ENCODE data around the gene FAM222A.

Gene FAM222A

DNA sequence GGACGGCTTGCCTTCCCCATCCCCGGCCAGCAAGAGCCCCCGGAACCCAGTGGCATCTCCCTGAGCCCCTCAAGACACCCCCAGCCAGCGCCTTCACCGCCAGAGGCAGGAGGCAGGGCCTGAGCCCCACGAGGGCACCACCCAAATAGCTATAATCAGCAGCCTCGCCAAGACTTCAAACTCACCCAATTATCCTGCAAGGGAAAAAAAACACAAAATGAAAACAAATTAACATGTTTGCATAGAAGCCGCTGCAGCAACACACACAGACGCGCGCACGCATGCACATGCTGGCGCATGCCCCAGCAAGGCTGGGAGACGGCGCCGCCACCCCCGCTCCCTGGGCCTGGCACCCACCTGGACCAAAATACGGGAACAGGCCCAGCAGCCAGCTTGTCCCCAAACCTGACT, 15.8 kb downstream of the FAM222A start:
- H3K36me3 ChIP-seq (ENCODE audit: control insufficient read depth, insufficient read depth, low read length, severe bottlenecking): no peaks in the 10 kb centered on the region
- H3K9ac ChIP-seq (ENCODE audit: low read length): no peak overlapping the region
- no peaks in the 10 kb centered on the region for H3K4me1 ChIP-seq (ENCODE audit: control insufficient read depth, insufficient read depth, low read length)
- no peaks in the 10 kb centered on the region for H3K9me3 ChIP-seq (ENCODE audit: control insufficient read depth, low read length)
- H3K27me3 ChIP-seq (replicated peaks; ENCODE audit: control insufficient read depth, insufficient read depth, low read length): peaks cover 58% of the 10 kb centered on the region
- no peak overlapping the region for H3K4me3 ChIP-seq (ENCODE audit: low read length)
- DNase-seq (ENCODE audit: low read depth): no peak

DNA sequence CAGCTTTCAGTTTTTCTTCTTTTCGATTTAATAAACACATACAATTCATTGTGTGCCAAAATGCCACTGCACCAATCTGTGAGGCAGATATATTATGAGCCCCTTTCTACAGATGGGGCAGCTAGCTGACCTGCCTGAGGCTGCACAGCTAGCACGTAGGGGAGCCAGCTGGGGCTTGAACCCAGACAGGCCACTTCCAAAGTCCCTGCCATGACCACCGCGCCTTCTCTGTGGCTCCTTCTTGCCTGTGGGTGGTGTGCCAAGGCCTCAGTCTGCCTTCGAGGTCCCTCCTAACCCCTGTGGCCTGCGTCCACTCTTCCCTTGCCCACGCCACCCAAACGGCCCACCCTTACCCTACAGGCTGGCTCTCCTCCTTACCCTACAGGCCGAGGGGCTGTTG, 16.2 kb downstream of the FAM222A start:
- no peak overlapping the region for H3K4me3 ChIP-seq (ENCODE audit: low read length)
- DNase-seq (ENCODE audit: low read depth): no peak
- no peaks in the 10 kb centered on the region for H3K4me1 ChIP-seq (ENCODE audit: control insufficient read depth, insufficient read depth, low read length)
- H3K36me3 ChIP-seq (ENCODE audit: control insufficient read depth, insufficient read depth, low read length, severe bottlenecking): no peaks in the 10 kb centered on the region
- H3K9ac ChIP-seq (ENCODE audit: low read length): no peak overlapping the region
- H3K9me3 ChIP-seq (ENCODE audit: control insufficient read depth, low read length): no peaks in the 10 kb centered on the region
- peaks cover 58% of the 10 kb centered on the region for H3K27me3 ChIP-seq (replicated peaks; ENCODE audit: control insufficient read depth, insufficient read depth, low read length)

DNA sequence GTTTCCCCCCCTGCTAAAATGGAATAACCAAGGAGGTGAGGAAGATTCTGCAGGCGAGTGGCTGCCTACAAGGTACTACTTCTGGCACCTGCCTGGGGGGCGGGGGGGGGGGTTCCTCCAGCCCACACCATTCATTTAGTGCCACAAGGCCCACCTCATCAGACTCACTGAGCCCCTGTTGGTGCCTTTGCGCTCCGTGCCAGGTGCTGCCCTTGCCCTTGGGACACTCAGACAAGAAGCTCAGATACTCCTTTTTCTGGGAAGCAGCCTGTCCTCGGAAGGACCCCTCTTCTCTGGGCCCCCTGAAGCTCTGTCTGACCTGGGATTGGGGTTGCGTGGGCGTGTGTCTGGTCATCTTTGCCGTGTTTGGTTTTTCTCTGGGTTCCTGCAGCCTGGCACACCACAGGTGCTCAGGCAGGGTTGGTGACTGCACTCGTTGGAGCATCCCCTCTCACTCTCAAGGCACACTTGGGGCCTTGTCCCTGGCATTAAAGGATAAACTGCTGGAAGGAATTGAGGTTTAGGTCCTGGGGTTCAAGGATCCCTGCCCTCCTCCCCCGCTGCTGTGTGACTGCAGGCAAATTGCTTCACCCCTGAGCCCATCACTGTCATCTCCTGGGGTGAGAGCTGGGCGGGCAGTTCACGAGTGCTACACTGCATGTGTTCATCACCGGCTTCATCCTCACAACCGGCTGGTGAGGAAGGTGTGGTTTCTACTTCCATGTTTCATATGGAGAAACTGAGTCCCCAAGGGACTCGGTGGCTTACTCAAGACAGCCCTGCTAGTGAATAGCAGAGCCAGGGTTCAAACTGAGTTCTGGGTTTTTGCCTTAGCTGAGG, 16.9 kb downstream of the FAM222A start:
- H3K9ac ChIP-seq (ENCODE audit: low read length): no peak overlapping the region
- H3K9me3 ChIP-seq (ENCODE audit: control insufficient read depth, low read length): no peaks in the 10 kb centered on the region
- H3K36me3 ChIP-seq (ENCODE audit: control insufficient read depth, insufficient read depth, low read length, severe bottlenecking): no peaks in the 10 kb centered on the region
- DNase-seq (ENCODE audit: low read depth): no peak
- H3K4me3 ChIP-seq (ENCODE audit: low read length): no peak overlapping the region
- no peaks in the 10 kb centered on the region for H3K4me1 ChIP-seq (ENCODE audit: control insufficient read depth, insufficient read depth, low read length)
- H3K27me3 ChIP-seq (replicated peaks; ENCODE audit: control insufficient read depth, insufficient read depth, low read length): peaks cover 65% of the 10 kb centered on the region

DNA sequence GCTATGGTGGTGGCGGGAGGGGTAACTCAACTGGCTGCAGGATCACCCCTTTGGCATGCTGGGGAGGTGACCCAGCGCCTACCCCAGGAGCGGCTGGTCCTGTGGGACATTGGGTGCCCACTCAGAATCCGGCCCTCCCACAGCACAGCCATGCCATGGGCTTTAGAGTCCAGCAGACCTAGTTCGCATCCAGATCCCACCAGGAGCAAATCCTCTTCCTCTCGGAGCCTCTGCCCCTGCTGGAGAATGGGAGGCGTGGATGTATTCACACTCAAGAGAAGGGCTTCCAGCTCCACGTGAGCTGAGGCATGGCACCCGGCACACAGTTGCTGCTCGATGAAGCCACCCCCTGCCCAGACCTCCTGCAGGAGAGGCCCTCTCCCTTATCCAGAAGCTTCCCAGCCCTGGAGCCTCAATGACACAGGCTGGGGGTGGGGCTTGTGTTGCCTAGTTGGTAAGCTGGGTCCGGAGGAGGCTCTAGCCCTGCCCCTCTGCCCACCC, 17.7 kb downstream of the FAM222A start:
- H3K27me3 ChIP-seq (replicated peaks; ENCODE audit: control insufficient read depth, insufficient read depth, low read length): peaks cover 71% of the 10 kb centered on the region
- H3K4me1 ChIP-seq (ENCODE audit: control insufficient read depth, insufficient read depth, low read length): no peaks in the 10 kb centered on the region
- no peak for DNase-seq (ENCODE audit: low read depth)
- no peak overlapping the region for H3K4me3 ChIP-seq (ENCODE audit: low read length)
- H3K9me3 ChIP-seq (ENCODE audit: control insufficient read depth, low read length): no peaks in the 10 kb centered on the region
- no peaks in the 10 kb centered on the region for H3K36me3 ChIP-seq (ENCODE audit: control insufficient read depth, insufficient read depth, low read length, severe bottlenecking)
- no peak overlapping the region for H3K9ac ChIP-seq (ENCODE audit: low read length)

DNA sequence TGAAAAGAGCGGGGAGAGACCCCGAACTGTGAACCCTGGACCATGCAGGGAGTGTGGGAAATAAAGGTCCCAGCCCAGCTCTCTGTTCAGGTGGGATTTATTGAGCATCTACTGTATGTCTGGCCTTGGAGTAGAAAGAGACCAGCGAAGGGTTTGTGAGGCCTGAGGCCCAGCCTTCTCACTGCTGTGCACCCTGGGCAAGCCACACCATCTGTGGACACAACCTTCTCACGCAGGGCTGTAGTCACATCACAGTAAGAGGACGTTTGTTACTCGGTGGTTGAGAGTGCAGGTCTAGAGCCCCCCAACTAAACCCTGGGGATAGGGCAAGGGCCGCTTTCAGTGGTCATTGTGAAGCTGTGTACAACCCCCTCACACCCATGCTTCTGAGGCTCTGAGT, 18.2 kb downstream of the FAM222A start:
- Histone ChIP-seq H3K4me3 (ENCODE audit: low read length) (no peak overlapping the region), H3K4me1 (ENCODE audit: control insufficient read depth, insufficient read depth, low read length) (no peaks in the 10 kb centered on the region), H3K9me3 (ENCODE audit: control insufficient read depth, low read length) (no peaks in the 10 kb centered on the region), H3K9ac (ENCODE audit: low read length) (no peak overlapping the region), H3K36me3 (ENCODE audit: control insufficient read depth, insufficient read depth, low read length, severe bottlenecking) (no peaks in the 10 kb centered on the region), H3K27me3 (replicated peaks; ENCODE audit: control insufficient read depth, insufficient read depth, low read length) (peaks cover 70% of the 10 kb centered on the region)
- no peak for DNase-seq (ENCODE audit: low read depth)

DNA sequence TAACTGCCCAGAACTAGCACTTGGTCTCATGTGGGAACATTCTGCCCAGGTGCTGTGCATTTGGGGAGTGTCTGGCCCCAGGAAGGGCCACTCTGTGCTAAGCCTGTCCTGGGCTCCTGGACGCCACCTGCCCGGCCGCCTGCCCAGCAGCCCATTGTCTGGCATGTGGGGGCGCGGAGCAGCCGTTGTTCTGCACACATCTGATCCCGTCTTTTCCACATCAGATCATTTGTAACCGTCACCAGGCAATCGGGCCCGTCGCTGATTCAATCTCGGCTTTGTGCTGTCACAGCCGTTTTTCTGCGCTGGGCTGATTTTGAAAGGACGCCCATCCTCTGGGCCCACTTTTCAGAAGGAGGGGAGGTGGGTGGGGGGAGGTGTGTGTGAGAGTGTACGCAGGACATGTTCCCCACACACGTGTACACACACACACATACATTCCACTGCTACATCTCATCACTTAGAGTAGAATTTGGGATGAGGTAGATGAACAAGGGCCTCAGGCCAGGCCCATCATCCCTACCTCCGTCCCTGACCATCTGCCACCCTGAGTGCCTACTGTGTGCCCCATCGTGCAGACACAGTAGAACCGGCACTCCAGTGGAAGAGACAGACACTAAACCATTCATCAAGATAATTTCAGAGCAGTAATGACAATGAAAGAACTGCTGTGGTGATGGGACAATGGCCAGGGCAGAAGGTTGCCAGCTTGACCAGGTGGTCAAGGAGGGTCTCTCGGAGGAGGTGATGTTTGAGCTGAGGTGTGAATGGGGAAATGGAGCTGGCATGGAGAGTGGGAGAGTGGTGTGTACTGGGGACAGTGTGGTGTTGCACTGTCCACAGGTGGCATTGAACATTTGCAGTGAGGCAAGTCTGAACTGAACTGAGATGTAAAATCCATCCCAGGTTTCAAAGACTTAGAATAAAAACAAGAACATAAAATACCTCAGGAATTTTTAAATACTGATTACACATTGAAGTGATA, 19.0 kb downstream of the FAM222A start:
- no peaks in the 10 kb centered on the region for H3K9me3 ChIP-seq (ENCODE audit: control insufficient read depth, low read length)
- H3K4me3 ChIP-seq (ENCODE audit: low read length): no peak overlapping the region
- DNase-seq (ENCODE audit: low read depth): no peak
- no peak overlapping the region for H3K9ac ChIP-seq (ENCODE audit: low read length)
- peaks cover 69% of the 10 kb centered on the region for H3K27me3 ChIP-seq (replicated peaks; ENCODE audit: control insufficient read depth, insufficient read depth, low read length)
- H3K4me1 ChIP-seq (ENCODE audit: control insufficient read depth, insufficient read depth, low read length): no peaks in the 10 kb centered on the region
- H3K36me3 ChIP-seq (ENCODE audit: control insufficient read depth, insufficient read depth, low read length, severe bottlenecking): no peaks in the 10 kb centered on the region

DNA sequence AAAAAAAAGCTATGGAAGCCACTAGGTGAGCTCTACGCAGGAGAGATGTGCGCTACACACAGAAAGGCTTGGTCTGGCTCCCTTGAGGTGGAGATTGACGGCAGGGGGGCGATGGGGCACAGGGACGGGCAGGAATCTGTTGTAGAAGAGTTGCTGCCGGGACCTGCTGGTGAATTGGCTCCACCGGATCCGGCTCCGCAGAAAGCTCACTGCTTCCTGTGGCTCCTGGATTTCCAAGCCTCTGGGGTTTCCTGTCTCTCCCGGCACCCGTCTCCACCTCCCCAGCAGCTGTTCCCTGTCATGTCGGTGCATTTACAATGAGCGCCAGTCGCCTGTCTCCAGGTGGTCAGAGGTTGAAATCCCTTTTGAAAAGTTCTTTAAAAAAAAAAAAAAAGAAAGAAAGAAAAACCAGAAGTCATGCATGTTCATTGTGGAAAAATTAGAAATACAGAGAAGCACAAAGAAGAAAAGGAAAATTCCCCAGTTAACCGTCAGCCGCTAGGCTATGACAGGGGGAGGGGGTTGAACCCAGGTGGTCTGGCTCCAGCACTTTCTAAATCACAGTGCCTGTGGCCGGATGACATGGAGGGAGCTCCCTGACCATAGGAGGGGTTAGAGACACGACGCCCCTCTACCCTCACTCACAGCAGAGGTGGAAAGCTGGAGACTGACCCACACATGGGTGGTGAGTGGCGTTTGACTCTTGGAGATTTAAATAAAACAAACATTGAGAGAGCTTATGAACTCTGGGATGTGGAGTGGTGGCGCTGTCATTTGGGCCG, 20.8 kb downstream of the FAM222A start:
- Histone ChIP-seq H3K9ac (ENCODE audit: low read length) (no peak overlapping the region), H3K27me3 (replicated peaks; ENCODE audit: control insufficient read depth, insufficient read depth, low read length) (peaks cover 59% of the 10 kb centered on the region), H3K4me3 (ENCODE audit: low read length) (no peak overlapping the region), H3K4me1 (ENCODE audit: control insufficient read depth, insufficient read depth, low read length) (no peaks in the 10 kb centered on the region), H3K36me3 (ENCODE audit: control insufficient read depth, insufficient read depth, low read length, severe bottlenecking) (no peaks in the 10 kb centered on the region), H3K9me3 (ENCODE audit: control insufficient read depth, low read length) (no peaks in the 10 kb centered on the region)
- no peak for DNase-seq (ENCODE audit: low read depth)

DNA sequence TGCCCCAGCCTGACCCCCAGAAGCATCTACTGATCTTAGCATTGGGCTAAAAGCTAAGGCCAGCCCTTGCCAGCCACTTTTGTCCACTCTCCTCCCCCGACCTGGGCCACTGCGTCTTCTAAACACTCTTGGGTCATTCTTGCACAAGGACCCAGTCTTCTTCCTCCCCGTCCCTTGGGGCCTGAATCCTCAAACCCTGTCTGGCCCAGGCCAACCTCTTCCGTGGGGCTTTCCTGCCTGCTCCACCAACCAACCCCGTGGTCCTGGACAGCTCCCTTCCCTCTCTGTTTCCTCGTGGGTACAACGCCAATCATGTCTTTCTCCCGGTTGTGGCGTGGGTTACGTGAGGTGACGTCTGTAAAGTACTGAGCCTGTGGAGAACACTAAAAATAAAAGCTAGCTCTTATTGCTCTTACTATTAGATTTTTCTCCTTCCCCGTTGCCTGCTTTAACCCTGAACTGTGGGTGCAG, 21.5 kb downstream of the FAM222A start:
- Histone ChIP-seq H3K9ac (ENCODE audit: low read length) (no peak overlapping the region), H3K4me3 (ENCODE audit: low read length) (no peak overlapping the region), H3K4me1 (ENCODE audit: control insufficient read depth, insufficient read depth, low read length) (no peaks in the 10 kb centered on the region), H3K9me3 (ENCODE audit: control insufficient read depth, low read length) (no peaks in the 10 kb centered on the region), H3K36me3 (ENCODE audit: control insufficient read depth, insufficient read depth, low read length, severe bottlenecking) (no peaks in the 10 kb centered on the region), H3K27me3 (replicated peaks; ENCODE audit: control insufficient read depth, insufficient read depth, low read length) (peaks cover 59% of the 10 kb centered on the region)
- DNase-seq (ENCODE audit: low read depth): no peak

DNA sequence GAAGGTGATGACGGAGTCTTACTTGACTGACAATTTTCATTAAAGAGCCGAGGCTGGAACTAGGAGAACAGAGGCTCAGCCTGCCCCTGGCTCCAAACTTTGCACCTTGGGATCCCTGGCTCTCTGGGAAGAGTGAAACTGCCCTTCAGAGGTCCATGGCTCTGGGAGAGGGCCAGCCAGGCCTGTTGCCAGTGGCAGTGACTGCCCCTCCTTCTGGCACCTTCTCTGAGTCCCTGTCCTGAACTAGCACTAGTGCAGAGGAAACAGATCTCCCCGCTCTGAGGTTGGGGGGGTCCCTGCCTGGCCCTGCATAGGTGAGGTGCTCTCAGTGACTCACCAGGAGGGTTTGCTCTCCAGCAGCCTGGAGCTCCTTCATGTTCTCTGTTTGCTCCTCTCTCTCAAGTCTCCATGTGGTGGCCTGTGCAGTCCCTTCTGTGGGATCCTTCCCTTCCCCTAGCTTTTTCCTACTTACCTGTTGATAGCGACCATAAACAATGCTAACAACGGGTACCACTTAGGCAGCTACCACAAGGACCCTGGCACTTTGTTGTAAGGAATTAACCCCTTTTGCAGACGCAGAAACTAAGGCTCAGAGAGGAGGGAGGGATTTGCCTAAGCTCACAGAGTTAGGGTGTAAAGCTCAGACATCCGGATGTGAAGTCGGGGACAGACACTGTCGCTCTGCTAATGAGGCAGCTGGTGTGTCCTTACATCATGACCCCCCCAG, 22.4 kb downstream of the FAM222A start:
- H3K27me3 ChIP-seq (replicated peaks; ENCODE audit: control insufficient read depth, insufficient read depth, low read length): peaks cover 58% of the 10 kb centered on the region
- DNase-seq (ENCODE audit: low read depth): no peak

DNA sequence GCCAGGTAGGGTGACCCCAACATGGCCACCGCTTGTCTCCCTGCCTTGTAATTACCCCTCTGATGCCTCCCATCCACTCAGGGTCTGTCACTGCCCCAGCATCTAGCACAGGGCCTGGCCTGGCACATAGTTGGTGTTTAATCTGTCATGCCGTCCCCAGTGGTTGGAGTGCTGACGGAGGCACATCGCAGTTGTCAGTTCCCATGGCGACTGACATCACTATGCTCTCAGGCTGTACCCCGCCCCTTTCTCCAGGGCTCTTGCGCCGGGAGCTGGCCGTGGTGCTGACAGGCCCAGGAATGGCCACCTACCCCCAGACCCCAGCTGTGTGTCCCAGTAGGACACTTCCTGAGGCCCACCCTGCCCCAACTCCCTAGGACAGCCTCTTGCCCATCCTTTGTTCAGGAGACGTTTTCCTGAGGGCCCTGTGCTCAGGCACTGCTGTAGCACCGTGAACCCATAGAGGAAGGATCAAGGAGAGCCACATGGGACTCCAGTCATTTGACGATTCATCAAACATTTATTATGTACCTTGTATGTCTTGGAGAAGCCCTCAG, 23.0 kb downstream of the FAM222A start:
- H3K27me3 ChIP-seq (replicated peaks; ENCODE audit: control insufficient read depth, insufficient read depth, low read length): peaks cover 54% of the 10 kb centered on the region
- H3K9ac ChIP-seq (ENCODE audit: low read length): no peak overlapping the region
- H3K36me3 ChIP-seq (ENCODE audit: control insufficient read depth, insufficient read depth, low read length, severe bottlenecking): no peaks in the 10 kb centered on the region
- peak; percentile 62 for DNase-seq (ENCODE audit: low read depth)
- H3K4me1 ChIP-seq (ENCODE audit: control insufficient read depth, insufficient read depth, low read length): no peaks in the 10 kb centered on the region
- H3K4me3 ChIP-seq (ENCODE audit: low read length): no peak overlapping the region
- no peaks in the 10 kb centered on the region for H3K9me3 ChIP-seq (ENCODE audit: control insufficient read depth, low read length)

More for the DNA sequence above, 22.4 kb downstream of the FAM222A start:
- H3K36me3 ChIP-seq (ENCODE audit: control insufficient read depth, insufficient read depth, low read length, severe bottlenecking): no peaks in the 10 kb centered on the region
- H3K9me3 ChIP-seq (ENCODE audit: control insufficient read depth, low read length): no peaks in the 10 kb centered on the region
- no peaks in the 10 kb centered on the region for H3K4me1 ChIP-seq (ENCODE audit: control insufficient read depth, insufficient read depth, low read length)
- H3K9ac ChIP-seq (ENCODE audit: low read length): no peak overlapping the region
- no peak overlapping the region for H3K4me3 ChIP-seq (ENCODE audit: low read length)
